ENCODE data around the gene PRELP. TPM values are rescaled to one million over a fixed set of nuclear protein-coding genes. Genes with fewer than 3 reads are reported as not detected.

The PRELP gene
- polyA plus RNA-seq, 3 donors from 2014 or later, result not detected

DNA sequence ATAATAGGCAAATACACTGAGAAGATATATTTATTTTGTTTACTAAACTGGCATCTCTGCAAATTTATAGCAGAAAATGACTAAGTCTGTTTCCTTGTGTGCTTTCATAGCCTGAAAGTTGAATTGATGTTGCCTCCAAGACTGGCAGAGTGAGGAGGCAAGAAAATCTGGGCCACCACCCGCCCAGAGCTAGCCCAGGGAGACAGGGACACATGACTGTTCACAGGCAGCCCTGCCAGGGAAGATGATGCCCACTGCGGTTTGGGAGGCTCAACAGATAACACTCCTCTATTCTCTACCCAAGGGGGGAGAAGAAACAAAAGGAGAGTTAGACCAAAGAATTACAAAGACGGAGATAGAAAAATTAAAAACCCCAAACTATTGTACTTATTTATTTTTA, 55.5 kb downstream of the PRELP start:
- H3K4me3 Mint-ChIP-seq, result no peak overlapping the region
- H3K36me3 Mint-ChIP-seq, result no peaks in the 10 kb centered on the region
- no peaks in the 10 kb centered on the region for H3K4me1 Mint-ChIP-seq
- no peaks in the 10 kb centered on the region for H3K9me3 Mint-ChIP-seq
- H3K27me3 Mint-ChIP-seq (ENCODE audit: low read depth in 3 of 3), result peaks cover 0 to 5% (median 0%) of the 10 kb centered on the region in 3 donors
- no peak overlapping the region for H3K27ac Mint-ChIP-seq
- DNase-seq, result no peak

DNA sequence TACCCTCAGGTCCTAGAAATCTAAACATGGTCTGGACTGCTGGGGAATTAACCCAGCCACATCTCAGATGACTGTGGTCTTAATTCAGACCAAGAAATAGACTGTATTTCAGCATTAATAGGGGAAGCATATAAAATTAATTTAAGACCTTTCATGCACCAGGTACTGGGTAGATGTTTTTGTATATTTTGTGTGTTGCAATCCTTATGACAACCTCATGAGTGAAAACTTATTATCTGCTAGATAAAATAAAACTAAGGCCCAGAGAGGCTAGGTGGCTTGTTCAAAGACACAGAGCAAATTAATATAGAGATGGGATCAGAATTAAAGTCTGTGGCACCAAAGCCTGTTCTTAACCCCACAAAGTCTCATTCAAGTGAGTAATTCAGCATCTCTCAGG, 58.4 kb downstream of the PRELP start:
- H3K27me3 Mint-ChIP-seq (ENCODE audit: low read depth in 3 of 3), result peaks cover 0 to 3% (median 0%) of the 10 kb centered on the region in 3 donors
- no peaks in the 10 kb centered on the region for H3K9me3 Mint-ChIP-seq
- no peaks in the 10 kb centered on the region for H3K36me3 Mint-ChIP-seq
- no peak for DNase-seq
- no peak overlapping the region for H3K27ac Mint-ChIP-seq
- no peak overlapping the region for H3K4me3 Mint-ChIP-seq
- H3K4me1 Mint-ChIP-seq, result peaks cover 0 to 22% of the 10 kb centered on the region in 2 donors

DNA sequence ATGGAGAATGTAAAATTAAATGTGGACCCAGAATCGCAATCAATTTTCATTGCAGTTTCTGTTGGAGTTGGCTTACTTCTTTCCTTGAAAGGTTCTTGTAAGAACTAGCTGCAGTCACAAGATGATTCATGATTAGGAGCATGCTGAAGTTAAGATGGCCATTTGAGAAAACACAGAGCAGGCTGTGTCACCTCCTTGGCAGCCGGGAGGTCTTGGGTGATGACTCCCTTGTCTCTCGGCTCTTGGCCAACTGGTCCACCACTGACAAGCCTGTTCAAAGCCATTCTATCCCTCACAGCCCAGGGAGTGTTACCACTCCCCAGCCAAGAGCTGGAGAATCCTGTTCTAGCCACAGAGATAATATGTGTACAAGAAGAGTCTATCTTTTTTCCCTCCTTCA, 58.9 kb downstream of the PRELP start:
- peaks cover 0 to 3% (median 0%) of the 10 kb centered on the region in 3 donors for H3K27me3 Mint-ChIP-seq (ENCODE audit: low read depth in 3 of 3)
- H3K4me1 Mint-ChIP-seq, result peaks cover 0 to 22% of the 10 kb centered on the region in 2 donors
- H3K4me3 Mint-ChIP-seq, result no peak overlapping the region
- H3K27ac Mint-ChIP-seq, result no peak overlapping the region
- DNase-seq, result no peak
- H3K9me3 Mint-ChIP-seq, result no peaks in the 10 kb centered on the region
- no peaks in the 10 kb centered on the region for H3K36me3 Mint-ChIP-seq

DNA sequence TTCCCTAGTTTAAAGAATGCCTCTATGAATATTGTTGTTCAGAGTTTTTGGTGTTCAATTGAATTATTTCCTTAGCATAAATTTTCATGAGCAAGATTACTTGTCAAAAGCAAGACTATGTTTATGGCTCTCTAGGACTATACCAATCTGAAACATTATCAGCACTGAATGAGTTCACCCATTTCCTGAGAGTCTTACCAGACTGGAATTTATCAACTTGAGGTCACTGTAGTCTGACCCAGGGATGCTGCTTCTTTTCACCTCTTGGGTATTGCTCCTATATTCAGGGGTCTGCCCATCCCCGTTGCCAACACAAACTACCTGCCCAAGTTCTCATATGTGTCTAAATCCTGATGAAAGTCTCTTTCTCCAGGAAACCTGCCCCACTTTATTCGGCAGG, 61.0 kb downstream of the PRELP start:
- DNase-seq, result no peak
- Mint-ChIP-seq H3K4me3 (no peak overlapping the region), H3K27me3 (ENCODE audit: low read depth in 3 of 3) (peaks cover 0 to 3% (median 0%) of the 10 kb centered on the region in 3 donors), H3K4me1 (peaks cover 0 to 22% of the 10 kb centered on the region in 2 donors), H3K9me3 (no peaks in the 10 kb centered on the region), H3K36me3 (no peaks in the 10 kb centered on the region), H3K27ac (peak overlapping the region in 2 of 6 donors; percentile 86 to 91)

DNA sequence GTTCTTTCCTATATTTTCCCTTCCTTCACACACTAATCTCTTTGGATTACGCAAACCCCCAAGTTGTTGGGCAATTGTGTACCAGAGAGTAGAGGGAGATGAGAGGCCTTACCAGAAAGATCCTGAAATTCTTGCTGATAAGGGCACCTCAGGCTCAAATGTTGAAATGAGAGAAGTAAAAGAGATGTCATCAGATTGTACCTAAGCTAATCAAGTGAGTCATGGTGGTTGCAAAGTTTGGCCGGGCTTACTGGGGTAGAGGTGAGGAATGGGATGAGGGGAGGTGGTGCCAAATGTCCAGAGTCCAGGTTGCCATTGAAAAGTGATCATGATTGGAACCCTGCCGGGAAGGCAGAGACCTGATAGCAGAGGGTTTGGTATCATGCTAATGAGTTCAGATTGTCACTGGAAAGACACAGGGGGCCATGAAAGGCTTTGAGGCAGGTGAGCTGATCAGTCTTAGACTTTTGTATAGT, 61.4 kb downstream of the PRELP start:
- Mint-ChIP-seq H3K4me1 (peaks cover 0 to 22% of the 10 kb centered on the region in 2 donors), H3K27ac (peak overlapping the region in 4 of 6 donors; percentile 65 to 93 (median 88)), H3K27me3 (ENCODE audit: low read depth in 3 of 3) (peaks cover 0 to 3% (median 0%) of the 10 kb centered on the region in 3 donors), H3K4me3 (peak overlapping the region in 1 of 5 donors; percentile 35), H3K9me3 (no peaks in the 10 kb centered on the region), H3K36me3 (no peaks in the 10 kb centered on the region)
- no peak for DNase-seq

DNA sequence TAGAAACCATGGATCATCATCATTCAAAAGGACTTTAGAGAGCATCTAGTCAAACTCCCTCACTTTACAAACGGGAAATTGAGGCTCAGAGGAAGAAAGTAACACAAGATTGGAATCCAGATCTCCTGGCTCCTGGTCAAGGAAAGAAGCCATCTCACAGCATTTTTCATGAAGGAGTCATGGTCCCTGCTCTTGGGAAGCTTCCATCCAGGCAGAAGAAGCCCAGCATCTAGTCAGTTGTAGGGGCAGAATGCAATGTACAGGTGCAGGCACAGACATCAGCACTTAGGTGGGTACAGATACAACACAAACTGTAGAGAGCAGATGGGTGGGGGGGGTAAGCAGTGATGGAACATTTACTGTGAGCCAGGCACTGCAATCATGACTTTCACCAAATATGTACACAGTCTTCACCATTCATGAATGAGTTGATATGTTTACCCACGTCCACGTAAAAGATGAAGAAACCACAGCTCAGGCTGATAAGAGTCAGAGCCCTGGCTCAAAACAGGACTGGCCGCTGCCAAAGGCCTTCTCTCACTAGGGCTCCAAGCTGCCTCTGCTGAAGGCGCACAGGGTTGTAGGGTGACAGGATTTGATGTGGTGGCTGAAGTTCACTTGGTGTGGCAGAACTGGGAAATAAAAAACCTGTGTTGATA, 62.3 kb downstream of the PRELP start:
- Mint-ChIP-seq H3K27ac (peak overlapping the region in 4 of 6 donors; percentile 86 to 93 (median 90)), H3K4me1 (peaks cover 0 to 22% of the 10 kb centered on the region in 2 donors), H3K9me3 (no peaks in the 10 kb centered on the region), H3K27me3 (ENCODE audit: low read depth in 3 of 3) (peaks cover 0 to 3% (median 0%) of the 10 kb centered on the region in 3 donors), H3K4me3 (peak overlapping the region in 3 of 5 donors; percentile 22 to 73 (median 69)), H3K36me3 (no peaks in the 10 kb centered on the region)
- DNase-seq, result peak; percentile 24 to 79 (median 65)

DNA sequence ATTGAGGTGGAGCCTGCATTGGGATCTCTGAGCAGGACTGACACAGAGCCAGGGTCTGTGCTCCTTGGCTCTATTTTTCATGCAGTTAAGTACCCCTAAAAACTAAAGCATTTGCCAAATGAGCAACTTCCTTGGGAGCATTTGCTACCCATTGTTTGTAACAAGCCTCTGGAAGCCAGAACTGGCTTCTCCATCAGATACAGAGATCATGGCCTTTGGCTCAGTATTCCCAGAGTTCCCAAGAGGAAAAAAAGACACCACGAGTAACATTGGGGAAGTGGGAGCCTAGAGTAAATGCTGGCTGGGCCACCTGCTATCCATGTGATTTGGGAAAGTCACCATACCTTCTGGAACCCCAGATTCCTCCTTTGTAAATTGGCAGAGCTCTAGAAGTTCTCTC, 63.1 kb downstream of the PRELP start:
- no peak for DNase-seq
- no peaks in the 10 kb centered on the region for H3K9me3 Mint-ChIP-seq
- no peaks in the 10 kb centered on the region for H3K36me3 Mint-ChIP-seq
- H3K27ac Mint-ChIP-seq, result peak overlapping the region in 4 of 6 donors; percentile 86 to 93 (median 90)
- peaks cover 0 to 3% (median 0%) of the 10 kb centered on the region in 3 donors for H3K27me3 Mint-ChIP-seq (ENCODE audit: low read depth in 3 of 3)
- peaks cover 0 to 22% of the 10 kb centered on the region in 2 donors for H3K4me1 Mint-ChIP-seq
- peak overlapping the region in 2 of 5 donors; percentile 69 to 73 for H3K4me3 Mint-ChIP-seq

DNA sequence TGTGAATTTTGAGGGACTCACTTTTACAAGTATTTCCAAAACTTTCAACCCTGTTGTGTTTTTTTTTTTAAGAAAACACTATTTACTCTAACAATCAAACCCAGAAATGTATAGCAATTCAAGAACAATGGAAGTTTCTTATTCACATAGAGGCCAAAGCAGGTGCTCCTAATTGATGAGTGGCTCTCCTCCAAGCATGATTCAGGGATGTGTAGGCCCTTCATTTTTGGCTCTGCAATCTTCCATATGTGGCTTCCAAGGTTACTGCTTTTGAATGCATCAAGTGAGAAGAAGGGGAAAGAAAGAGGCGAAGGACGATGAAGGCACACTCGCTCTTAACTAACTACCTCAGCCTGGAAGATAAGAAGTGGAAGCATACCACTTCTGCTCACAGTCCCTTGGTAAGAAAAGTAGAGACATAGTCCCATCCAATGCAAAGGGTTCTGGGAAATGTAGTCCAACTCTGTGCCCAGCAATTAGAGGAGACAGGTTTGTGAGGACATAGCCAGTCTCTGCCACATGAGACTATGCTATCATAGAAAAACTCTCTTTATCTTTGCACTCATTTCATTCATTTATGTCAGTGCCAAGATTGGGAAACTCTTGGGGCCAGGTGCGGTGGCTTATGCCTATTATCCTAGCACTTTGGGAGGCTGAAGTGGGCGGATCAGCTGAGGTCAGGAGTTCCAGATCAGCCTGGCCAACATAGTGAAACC, 64.4 kb downstream of the PRELP start:
- no peak overlapping the region for H3K4me3 Mint-ChIP-seq
- H3K9me3 Mint-ChIP-seq, result no peaks in the 10 kb centered on the region

More for the DNA sequence above, 64.4 kb downstream of the PRELP start:
- Mint-ChIP-seq H3K4me1 (peaks cover 0 to 22% of the 10 kb centered on the region in 2 donors), H3K36me3 (no peaks in the 10 kb centered on the region), H3K27me3 (ENCODE audit: low read depth in 3 of 3) (no peaks in the 10 kb centered on the region), H3K27ac (no peak overlapping the region)
- DNase-seq, result no peak

Other genes with a start within 250 kb of the PRELP start
- gene CHIT1, start 246.1 kb upstream of the PRELP start, polyA plus RNA-seq, result not detected
- gene BTG2, start 170.3 kb upstream of the PRELP start, polyA plus RNA-seq, result 100 to 1,000 TPM; 112 to 147 (median 127) TPM
- not detected for gene FMOD, start 124.7 kb upstream of the PRELP start, polyA plus RNA-seq
- gene OPTC, start 18.3 kb downstream of the PRELP start, polyA plus RNA-seq, result not detected
- gene ATP2B4, start 151.0 kb downstream of the PRELP start, polyA plus RNA-seq, result 10 to 100 TPM; 24.5 to 63.1 (median 36.8) TPM